Spleen (tissue), 11 donors: ENCODE data around the gene CCDC106. TPM values are rescaled to one million over a fixed set of nuclear protein-coding genes. Genes with fewer than 3 reads are reported as not detected.

ENCODE experiments used
- DNase-seq: peaks from one replicate; pipeline ENCODE4 v3.0.0-alpha.2; 2020
- H3K27ac ChIP-seq, 8 donors: fragments of 200-600 bp; sonication (generic) in 7 of 8; 1 replicate in 4 of 8; 2 replicates in 4 of 8; pipeline versions ENCODE4 v1.5.0 to v1.8.0; 2016 to 2021; ENCODE audit warnings: inconsistent platforms in 4 of 8, mild to moderate bottlenecking in 4 of 8, moderate library complexity in 1 of 8
- H3K27me3 ChIP-seq, 7 donors: fragments of 200-600 bp; sonication (generic) in 6 of 7; replicated peaks in 1 of 7; 1 replicate in 4 of 7; 2 replicates in 3 of 7; pipeline versions ENCODE4 v1.5.0 to v1.8.0; 2016 to 2021; ENCODE audit warnings: inconsistent platforms in 3 of 7, mild to moderate bottlenecking in 1 of 7
- H3K36me3 ChIP-seq, 6 donors: fragments of 200-600 bp; sonication (generic) in 5 of 6; 1 replicate in 4 of 6; 2 replicates in 2 of 6; pipeline versions ENCODE4 v1.5.0 to v1.8.0; 2016 to 2021; ENCODE audit warnings: inconsistent platforms in 2 of 6
- H3K4me1 ChIP-seq, 6 donors: fragments of 200-600 bp; sonication (generic) in 5 of 6; 1 replicate in 3 of 6; 2 replicates in 3 of 6; pipeline versions ENCODE4 v1.5.0 to v1.8.0; 2016 to 2021; ENCODE audit warnings: inconsistent platforms in 3 of 6
- H3K4me3 ChIP-seq, 8 donors: fragments of 200-600 bp; sonication (generic) in 7 of 8; 1 replicate in 4 of 8; 2 replicates in 4 of 8; pipeline versions ENCODE4 v1.5.0 to v1.8.0; 2016 to 2021; ENCODE audit warnings: inconsistent platforms in 4 of 8, mild to moderate bottlenecking in 4 of 8, moderate library complexity in 2 of 8
- H3K9me3 ChIP-seq, 8 donors: fragments of 200-600 bp; sonication (generic) in 7 of 8; 1 replicate in 4 of 8; 2 replicates in 4 of 8; pipeline versions ENCODE4 v1.5.0 to v1.8.0; 2016 to 2021; ENCODE audit warnings: inconsistent platforms in 4 of 8
- POLR2A ChIP-seq, 3 donors: fragments of 450-650 bp; IDR thresholded peaks; one replicate each; pipeline ENCODE4 v1.5.1; 2017; ENCODE audit warnings: antibody characterized with exemption in 3 of 3, mild to moderate bottlenecking in 1 of 3
- POLR2AphosphoS5 ChIP-seq, 3 donors: sonication (generic); formaldehyde crosslinking; IDR thresholded peaks; one replicate each; pipeline ENCODE4 v1.5.1; 2017; ENCODE audit warnings: antibody characterized with exemption in 3 of 3
- WGBS, 5 donors: extraction: QIAGEN DNeasy Blood & Tissue Kit in 3 of 5; methylation state at CpG; one replicate each; pipeline versions ENCODE4 v1.1.5 to v1.1.7; 2013 to 2018; 5-methylcytosine and 5-hydroxymethylcytosine counted together
- intact Hi-C: fragments of 100-400 bp; cut with DNase I; formaldehyde crosslinking; loops from one replicate; pipeline ENCODE4 v1.15.0; 2023; ENCODE audit warnings: low total_unique reads
- polyA plus RNA-seq, 3 donors: library from polyadenylated mRNA; stranded (reverse); fragments of 200-250 nt; gene quantifications; one replicate each; pipeline ENCODE4 v1.2.1, GENCODE V29; 2013
- total RNA-seq, 7 donors: library from RNA; depleted of rRNA in 3 of 7; stranded (reverse); fragments of >200 nt in 3 of 7; fragmentation: NEBNext Ultra II Directional in 4 of 7; extraction: Animal tissue kit (Norgen Biotek cat#: 25700) in 4 of 7; gene quantifications; one replicate each; pipeline versions ENCODE4 v1.1.0 to v1.2.1, GENCODE V29; 2016 to 2021
- TF ChIP-seq, protein P1 (sequence below), 11 experiments: fragments of 200-600 bp in 7 of 11; fragments of 450-650 bp in 4 of 11; sonication (generic) in 4 of 11; IDR thresholded peaks in 8 of 11; conservative IDR thresholded peaks in 3 of 11; 1 replicate in 7 of 11; 2 replicates in 4 of 11; pipeline versions ENCODE4 v1.4.0 to v1.8.0; 2016 to 2021; ENCODE audit warnings: antibody characterized with exemption in 11 of 11, inconsistent platforms in 4 of 11, mild to moderate bottlenecking in 1 of 11
- donor health status: healthy with polysubstance abuse.
- donor health status: DM: no; HTN: no; CAD: no; lungs with moderate emphysema.
- donor health status: DM: no; HTN: no; CAD: no.
- donor health status: Bipolar disorder and iron deficiency.
- donor health status: healthy.
- donor health status: DM: no; HTN: no; CAD: no.
- donor health status: DM: yes; HTN: yes; CAD: no.

CCDC106 gene
- total and polyA plus RNA-seq, 10 donors, result 11.9 to 40.1 (median 18.6) TPM

DNA sequence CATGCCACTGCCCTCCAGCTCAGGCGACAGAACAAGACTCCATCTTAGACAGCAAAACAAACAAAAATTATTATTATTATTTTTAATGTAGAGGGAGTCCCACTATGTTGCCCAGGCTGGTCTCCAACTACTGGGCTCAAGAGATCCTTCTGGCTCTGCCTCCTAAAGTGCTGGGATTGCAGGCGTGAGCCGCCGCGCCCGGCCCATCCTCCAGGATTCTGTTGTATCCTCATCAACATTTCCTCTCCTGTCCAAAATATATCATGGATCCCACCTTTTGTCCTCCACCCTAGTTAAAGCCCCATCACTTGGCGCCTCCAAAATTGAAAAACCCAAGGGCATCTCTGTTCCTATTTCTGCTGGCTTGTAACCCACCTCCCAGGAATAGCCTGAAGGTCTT lies 24.9 kb upstream of the CCDC106 start:
- Histone ChIP-seq H3K9me3 (no peaks in the 10 kb centered on the region), H3K27me3 (no peaks in the 10 kb centered on the region), H3K4me3 (no peak overlapping the region), H3K4me1 (peaks cover 0 to 86% (median 37%) of the 10 kb centered on the region in 6 donors), H3K27ac (peak overlapping the region in 6 of 8 donors; percentile 92 to 98 (median 96)), H3K36me3 (peaks cover 0 to 26% (median 8%) of the 10 kb centered on the region in 6 donors)
- intact Hi-C loops, result no loop called here
- TF ChIP-seq, protein P1, sequence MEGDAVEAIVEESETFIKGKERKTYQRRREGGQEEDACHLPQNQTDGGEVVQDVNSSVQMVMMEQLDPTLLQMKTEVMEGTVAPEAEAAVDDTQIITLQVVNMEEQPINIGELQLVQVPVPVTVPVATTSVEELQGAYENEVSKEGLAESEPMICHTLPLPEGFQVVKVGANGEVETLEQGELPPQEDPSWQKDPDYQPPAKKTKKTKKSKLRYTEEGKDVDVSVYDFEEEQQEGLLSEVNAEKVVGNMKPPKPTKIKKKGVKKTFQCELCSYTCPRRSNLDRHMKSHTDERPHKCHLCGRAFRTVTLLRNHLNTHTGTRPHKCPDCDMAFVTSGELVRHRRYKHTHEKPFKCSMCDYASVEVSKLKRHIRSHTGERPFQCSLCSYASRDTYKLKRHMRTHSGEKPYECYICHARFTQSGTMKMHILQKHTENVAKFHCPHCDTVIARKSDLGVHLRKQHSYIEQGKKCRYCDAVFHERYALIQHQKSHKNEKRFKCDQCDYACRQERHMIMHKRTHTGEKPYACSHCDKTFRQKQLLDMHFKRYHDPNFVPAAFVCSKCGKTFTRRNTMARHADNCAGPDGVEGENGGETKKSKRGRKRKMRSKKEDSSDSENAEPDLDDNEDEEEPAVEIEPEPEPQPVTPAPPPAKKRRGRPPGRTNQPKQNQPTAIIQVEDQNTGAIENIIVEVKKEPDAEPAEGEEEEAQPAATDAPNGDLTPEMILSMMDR (IDR thresholded peaks at IDR 0.05 in 8 of 11, conservative IDR thresholded peaks at IDR 0.05 in 3 of 11), result no peak
- no peak for TF ChIP-seq POLR2AphosphoS5 (IDR thresholded peaks at IDR 0.05)
- TF ChIP-seq POLR2A (IDR thresholded peaks at IDR 0.05), result no peak
- DNase-seq, result no peak
- WGBS, 5 donors, result 93 to 97% (median 94%) methylated on average over 7 of the region's 7 CpGs

DNA sequence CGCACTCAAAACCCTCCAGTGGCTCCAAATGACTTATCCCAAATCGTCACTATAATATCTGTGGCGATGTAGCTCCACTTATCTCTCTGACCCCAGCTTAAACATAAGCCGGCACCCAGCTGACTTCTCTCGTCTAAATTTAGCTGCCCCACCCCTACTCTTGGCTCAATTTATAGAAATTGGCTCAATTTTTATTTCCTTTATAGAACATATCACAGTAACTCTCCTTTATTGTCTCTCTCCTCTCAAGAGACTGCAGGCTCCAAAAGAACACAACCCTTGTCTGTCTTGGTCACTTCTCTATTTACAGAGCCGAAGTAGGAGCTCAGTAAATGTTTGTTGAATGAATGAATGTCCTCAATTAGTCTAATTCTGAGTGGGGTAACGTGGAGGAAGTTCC lies 24.5 kb upstream of the CCDC106 start:
- H3K27ac ChIP-seq, result peak overlapping the region in 7 of 8 donors; percentile 92 to 98 (median 95)
- peaks cover 0 to 25% (median 8%) of the 10 kb centered on the region in 6 donors for H3K36me3 ChIP-seq
- no peaks in the 10 kb centered on the region for H3K27me3 ChIP-seq
- WGBS, 5 donors, result 65 to 78% (median 72%) methylated on average over 7 of the region's 7 CpGs
- H3K4me1 ChIP-seq, result peaks cover 0 to 82% (median 37%) of the 10 kb centered on the region in 6 donors
- intact Hi-C loops, result no loop called here
- TF ChIP-seq POLR2AphosphoS5 (IDR thresholded peaks at IDR 0.05) (no peak), POLR2A (IDR thresholded peaks at IDR 0.05) (no peak)
- TF ChIP-seq, protein P1 (IDR thresholded peaks at IDR 0.05 in 8 of 11, conservative IDR thresholded peaks at IDR 0.05 in 3 of 11), result no peak
- no peak for DNase-seq
- H3K4me3 ChIP-seq, result peak overlapping the region in 4 of 8 donors; percentile 44 to 77 (median 47)
- H3K9me3 ChIP-seq, result no peaks in the 10 kb centered on the region

DNA sequence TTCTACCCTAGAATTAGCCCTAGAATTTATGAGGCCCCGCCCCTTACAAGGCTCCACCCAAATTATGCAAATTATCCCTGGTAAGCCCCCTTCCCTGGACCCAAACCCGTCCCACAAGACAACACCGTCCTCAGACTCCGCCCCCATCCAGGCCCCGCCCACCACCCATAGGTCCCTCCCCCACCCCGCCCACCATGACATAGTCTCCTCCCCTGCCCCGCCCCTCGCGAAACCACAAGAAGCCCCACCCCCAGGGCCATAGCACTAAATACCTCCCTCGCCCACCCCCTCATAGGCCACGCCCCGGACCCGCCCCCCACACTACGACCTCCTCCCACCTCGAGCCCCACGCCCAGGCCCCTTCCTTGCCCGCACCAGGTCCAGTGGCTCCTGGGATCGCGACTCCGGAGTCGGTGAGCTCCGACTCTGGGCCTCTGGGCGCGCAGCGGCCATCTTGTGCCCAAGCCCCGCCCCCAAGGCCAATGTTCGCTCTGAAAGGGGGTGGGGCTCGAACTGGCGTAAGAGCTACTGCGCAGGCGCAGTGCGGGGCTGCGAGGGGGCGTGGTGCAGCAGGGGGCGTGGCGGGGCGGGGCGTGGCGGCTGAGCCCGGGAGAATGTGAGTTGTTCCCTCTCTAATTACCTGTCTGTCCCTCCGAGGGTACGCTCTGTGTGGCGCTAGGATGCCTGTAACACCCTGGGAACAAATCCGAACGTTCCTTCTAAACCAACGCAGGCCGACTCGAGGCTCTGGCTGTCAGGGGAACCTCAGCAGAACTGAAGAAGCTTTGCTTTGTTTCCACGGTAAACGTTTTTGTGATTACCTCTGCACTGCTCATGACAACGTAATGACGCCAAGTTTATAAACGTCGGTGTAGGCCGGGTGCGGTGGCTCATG lies 23.7 kb upstream of the CCDC106 start, which contains the start of gene ZNF784:
Gene ZNF784, minus strand, starts transcription at position 458 of the 895 bp plus-strand sequence. Its CDS starts 5 bp downstream, at position 453.
- TF ChIP-seq, protein P1 (IDR thresholded peaks at IDR 0.05 in 8 of 11, conservative IDR thresholded peaks at IDR 0.05 in 3 of 11), result peak in 1 of 11 experiments; percentile 14
- peak in 2 of 3 donors; percentile 15 to 20 for TF ChIP-seq POLR2A (IDR thresholded peaks at IDR 0.05)
- peak; percentile 86 to 91 (median 88) for TF ChIP-seq POLR2AphosphoS5 (IDR thresholded peaks at IDR 0.05)
- peaks cover 0 to 25% (median 8%) of the 10 kb centered on the region in 6 donors for H3K36me3 ChIP-seq
- H3K27me3 ChIP-seq, result no peaks in the 10 kb centered on the region
- peak within 1 kb of the TSS; percentile 92 to 98 (median 94) for H3K27ac ChIP-seq
- peak within 1 kb of the TSS; percentile 25 to 77 (median 44) for H3K4me3 ChIP-seq
- intact Hi-C loops, result no loop called here
- 1% methylated on average over 25 to 56 of the region's 56 CpGs for WGBS, 5 donors
- H3K9me3 ChIP-seq, result no peaks in the 10 kb centered on the region
- DNase-seq, result peak; percentile 96
- H3K4me1 ChIP-seq, result peaks cover 0 to 74% (median 36%) of the 10 kb centered on the region in 6 donors

DNA sequence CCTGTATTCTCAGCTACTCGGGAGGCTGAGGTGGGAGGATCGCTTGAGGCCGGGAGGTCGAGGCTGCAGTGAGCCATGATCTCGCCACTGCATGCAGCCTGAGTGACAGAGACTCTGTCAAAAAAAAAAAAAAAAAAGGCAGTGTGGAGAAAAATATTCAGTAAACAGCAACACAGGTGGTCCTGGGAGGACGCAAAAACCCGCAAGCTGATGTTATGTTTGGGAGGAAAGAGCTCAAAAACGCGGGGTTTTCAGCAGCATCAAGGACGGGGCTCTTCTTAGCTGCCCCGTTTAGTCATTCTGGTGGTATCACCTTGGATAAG lies 23.0 kb upstream of the CCDC106 start:
- peak overlapping the region; percentile 25 to 77 (median 44) for H3K4me3 ChIP-seq
- TF ChIP-seq, protein P1 (IDR thresholded peaks at IDR 0.05 in 8 of 11, conservative IDR thresholded peaks at IDR 0.05 in 3 of 11), result no peak
- TF ChIP-seq POLR2A (IDR thresholded peaks at IDR 0.05) (no peak), POLR2AphosphoS5 (IDR thresholded peaks at IDR 0.05) (no peak)
- H3K36me3 ChIP-seq, result peaks cover 0 to 25% (median 8%) of the 10 kb centered on the region in 6 donors
- H3K27me3 ChIP-seq, result no peaks in the 10 kb centered on the region
- no peaks in the 10 kb centered on the region for H3K9me3 ChIP-seq
- intact Hi-C loops, result no loop called here
- WGBS, 5 donors, result 42 to 52% (median 45%) methylated on average over 11 of the region's 11 CpGs
- H3K4me1 ChIP-seq, result peaks cover 0 to 68% (median 36%) of the 10 kb centered on the region in 6 donors
- peak overlapping the region; percentile 92 to 98 (median 94) for H3K27ac ChIP-seq
- no peak for DNase-seq
